Gastrocnemius medialis (tissue), 4 donors: ENCODE data around the gene ANKRD40.

Source experiments
- POLR2A ChIP-seq, 2 donors: fragments of 450-650 bp; IDR thresholded peaks; one replicate each; pipeline ENCODE4 v1.6.1; 2017; ENCODE audit warnings: antibody characterized with exemption in 2 of 2, mild to moderate bottlenecking in 2 of 2, moderate library complexity in 2 of 2
- TF ChIP-seq, protein P1 (sequence below), 5 experiments: fragments of 450-650 bp in 3 of 5; fragments of 200-600 bp in 2 of 5; sonication (generic) in 2 of 5; IDR thresholded peaks in 4 of 5; conservative IDR thresholded peaks in 1 of 5; 1 replicate in 4 of 5; 2 replicates in 1 of 5; pipeline ENCODE4 v1.5.1; 2016 to 2019; ENCODE audit warnings: antibody characterized with exemption in 5 of 5, mild to moderate bottlenecking in 3 of 5, moderate library complexity in 3 of 5

DNA sequence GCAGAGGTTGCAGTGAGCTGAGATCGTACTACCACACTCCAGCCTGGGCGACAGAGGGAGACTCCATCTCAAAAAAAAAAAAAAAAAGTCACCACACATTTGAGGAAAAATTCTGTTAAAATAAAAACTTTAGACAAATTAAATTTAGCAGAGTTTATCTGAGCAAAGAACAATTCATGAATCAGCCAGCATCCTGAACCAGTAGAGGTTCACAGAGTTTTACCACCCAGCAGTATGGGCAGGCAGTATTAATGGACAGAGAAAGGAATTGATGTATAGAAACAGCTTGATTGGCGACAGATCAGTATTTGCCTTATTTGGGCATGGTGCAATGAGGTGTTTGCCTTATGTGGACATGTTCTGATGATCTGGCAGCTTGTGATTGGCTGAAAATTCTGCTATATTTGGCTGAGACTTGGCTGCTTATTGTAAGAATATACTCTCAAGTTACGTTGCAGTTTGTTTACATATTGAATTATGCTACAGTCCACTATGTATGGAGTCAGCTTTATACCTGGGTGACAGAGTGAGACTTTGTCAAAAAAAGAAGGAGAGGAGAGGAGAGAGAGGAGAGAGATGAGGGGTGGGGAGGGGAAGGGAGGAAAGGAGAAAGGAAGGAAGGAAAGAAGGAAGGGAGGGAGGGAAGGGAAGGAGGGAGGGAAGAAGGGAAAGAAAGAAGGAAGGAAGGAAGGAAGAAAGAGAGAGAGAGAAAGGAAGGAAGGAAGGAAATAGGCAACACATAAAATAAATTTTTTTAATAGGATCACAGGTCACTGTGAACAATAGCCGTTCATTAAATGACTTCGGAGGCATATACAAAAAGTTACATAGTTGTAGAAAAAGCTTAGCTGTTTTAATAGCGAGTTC, 58.4 kb downstream of the ANKRD40 start:
- TF ChIP-seq, protein P1, sequence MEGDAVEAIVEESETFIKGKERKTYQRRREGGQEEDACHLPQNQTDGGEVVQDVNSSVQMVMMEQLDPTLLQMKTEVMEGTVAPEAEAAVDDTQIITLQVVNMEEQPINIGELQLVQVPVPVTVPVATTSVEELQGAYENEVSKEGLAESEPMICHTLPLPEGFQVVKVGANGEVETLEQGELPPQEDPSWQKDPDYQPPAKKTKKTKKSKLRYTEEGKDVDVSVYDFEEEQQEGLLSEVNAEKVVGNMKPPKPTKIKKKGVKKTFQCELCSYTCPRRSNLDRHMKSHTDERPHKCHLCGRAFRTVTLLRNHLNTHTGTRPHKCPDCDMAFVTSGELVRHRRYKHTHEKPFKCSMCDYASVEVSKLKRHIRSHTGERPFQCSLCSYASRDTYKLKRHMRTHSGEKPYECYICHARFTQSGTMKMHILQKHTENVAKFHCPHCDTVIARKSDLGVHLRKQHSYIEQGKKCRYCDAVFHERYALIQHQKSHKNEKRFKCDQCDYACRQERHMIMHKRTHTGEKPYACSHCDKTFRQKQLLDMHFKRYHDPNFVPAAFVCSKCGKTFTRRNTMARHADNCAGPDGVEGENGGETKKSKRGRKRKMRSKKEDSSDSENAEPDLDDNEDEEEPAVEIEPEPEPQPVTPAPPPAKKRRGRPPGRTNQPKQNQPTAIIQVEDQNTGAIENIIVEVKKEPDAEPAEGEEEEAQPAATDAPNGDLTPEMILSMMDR (IDR thresholded peaks at IDR 0.05 in 4 of 5, conservative IDR thresholded peaks at IDR 0.05 in 1 of 5): no peak
- no peak for TF ChIP-seq POLR2A (IDR thresholded peaks at IDR 0.05)
